ENCODE measurements around the gene TMEM81. TPM values are rescaled to one million over a fixed set of nuclear protein-coding genes. Genes with fewer than 3 reads are reported as not detected.

The TMEM81 gene
- total and polyA plus RNA-seq, 7 donors, result 0.92 to 3.6 (median 2.2) TPM; not detected in 1

DNA sequence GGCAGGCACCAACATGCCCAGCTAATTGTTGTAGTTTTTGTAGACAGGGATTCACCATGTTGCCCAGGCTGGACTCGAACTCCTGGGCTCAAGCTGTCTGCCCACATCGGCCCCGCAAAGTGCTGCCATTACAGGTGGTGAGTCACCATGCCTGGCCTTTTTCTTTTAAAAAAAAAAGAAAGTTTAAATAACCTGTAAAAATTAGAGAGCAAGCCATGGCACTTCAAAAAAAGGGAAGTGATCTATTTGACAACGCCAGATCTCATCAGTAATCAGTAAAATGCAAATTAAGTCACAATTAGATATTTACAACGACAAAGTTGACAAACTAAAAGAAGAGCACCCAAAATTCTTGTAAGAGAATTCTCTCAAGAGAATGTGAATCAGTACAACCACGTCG is 40.5 kb upstream of the TMEM81 start:
- DNase-seq, result no peak
- H3K27ac ChIP-seq, result no peak overlapping the region
- no peaks in the 10 kb centered on the region for H3K36me3 ChIP-seq
- H3K4me3 ChIP-seq, result no peak overlapping the region
- intact Hi-C loops (cut with DNase I), result loop anchor here (5.0 kb wide), 1 partner anchor 133 kb away; no protein-coding TSS in a partner anchor
- H3K27me3 ChIP-seq, result no peaks in the 10 kb centered on the region
- peaks cover 0 to 24% (median 18%) of the 10 kb centered on the region in 4 donors for H3K4me1 ChIP-seq
- TF ChIP-seq, protein P1, sequence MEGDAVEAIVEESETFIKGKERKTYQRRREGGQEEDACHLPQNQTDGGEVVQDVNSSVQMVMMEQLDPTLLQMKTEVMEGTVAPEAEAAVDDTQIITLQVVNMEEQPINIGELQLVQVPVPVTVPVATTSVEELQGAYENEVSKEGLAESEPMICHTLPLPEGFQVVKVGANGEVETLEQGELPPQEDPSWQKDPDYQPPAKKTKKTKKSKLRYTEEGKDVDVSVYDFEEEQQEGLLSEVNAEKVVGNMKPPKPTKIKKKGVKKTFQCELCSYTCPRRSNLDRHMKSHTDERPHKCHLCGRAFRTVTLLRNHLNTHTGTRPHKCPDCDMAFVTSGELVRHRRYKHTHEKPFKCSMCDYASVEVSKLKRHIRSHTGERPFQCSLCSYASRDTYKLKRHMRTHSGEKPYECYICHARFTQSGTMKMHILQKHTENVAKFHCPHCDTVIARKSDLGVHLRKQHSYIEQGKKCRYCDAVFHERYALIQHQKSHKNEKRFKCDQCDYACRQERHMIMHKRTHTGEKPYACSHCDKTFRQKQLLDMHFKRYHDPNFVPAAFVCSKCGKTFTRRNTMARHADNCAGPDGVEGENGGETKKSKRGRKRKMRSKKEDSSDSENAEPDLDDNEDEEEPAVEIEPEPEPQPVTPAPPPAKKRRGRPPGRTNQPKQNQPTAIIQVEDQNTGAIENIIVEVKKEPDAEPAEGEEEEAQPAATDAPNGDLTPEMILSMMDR (IDR thresholded peaks at IDR 0.05), result no peak
- TF ChIP-seq POLR2A (IDR thresholded peaks at IDR 0.05) (no peak), EP300 (IDR thresholded peaks at IDR 0.05) (no peak), POLR2AphosphoS5 (IDR thresholded peaks at IDR 0.05) (no peak)
- no peaks in the 10 kb centered on the region for H3K9me3 ChIP-seq
- 74 to 83% methylated on average over 7 of the region's 7 CpGs for WGBS, 2 donors

DNA sequence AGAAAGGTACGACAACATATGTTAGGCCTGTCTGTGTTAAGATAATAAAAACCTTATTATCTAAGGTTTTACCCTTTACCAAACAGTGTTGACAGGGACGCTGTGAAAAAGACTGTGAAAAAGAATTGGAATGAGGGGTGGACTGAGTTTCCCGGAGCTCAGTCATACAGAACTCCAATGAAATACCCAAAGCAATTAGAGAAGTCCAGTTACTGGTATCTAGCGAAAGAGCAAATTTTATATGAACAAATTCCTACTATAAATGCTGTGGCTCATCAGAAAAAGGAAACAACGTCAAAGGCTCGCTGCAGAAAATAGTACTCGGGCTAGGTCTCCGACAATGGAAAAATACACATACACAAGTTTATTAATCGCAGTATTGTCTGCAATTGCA is 38.2 kb upstream of the TMEM81 start:
- Histone ChIP-seq H3K4me1 (peaks cover 0 to 31% (median 23%) of the 10 kb centered on the region in 4 donors), H3K27me3 (no peaks in the 10 kb centered on the region), H3K4me3 (peak overlapping the region; percentile 80 to 95 (median 90)), H3K9me3 (no peaks in the 10 kb centered on the region), H3K36me3 (peaks cover 0 to 10% (median 0%) of the 10 kb centered on the region in 4 donors), H3K27ac (peak overlapping the region; percentile 88 to 93 (median 91))
- 6 to 16% methylated on average over 9 of the region's 9 CpGs for WGBS, 2 donors
- DNase-seq, result no peak
- TF ChIP-seq, protein P1 (IDR thresholded peaks at IDR 0.05), result no peak
- TF ChIP-seq POLR2A (IDR thresholded peaks at IDR 0.05), result no peak
- TF ChIP-seq EP300 (IDR thresholded peaks at IDR 0.05), result no peak
- TF ChIP-seq POLR2AphosphoS5 (IDR thresholded peaks at IDR 0.05), result no peak
- intact Hi-C loops (cut with DNase I), result loop anchor here (5.0 kb wide), 1 partner anchor 135 kb away; no protein-coding TSS in a partner anchor

DNA sequence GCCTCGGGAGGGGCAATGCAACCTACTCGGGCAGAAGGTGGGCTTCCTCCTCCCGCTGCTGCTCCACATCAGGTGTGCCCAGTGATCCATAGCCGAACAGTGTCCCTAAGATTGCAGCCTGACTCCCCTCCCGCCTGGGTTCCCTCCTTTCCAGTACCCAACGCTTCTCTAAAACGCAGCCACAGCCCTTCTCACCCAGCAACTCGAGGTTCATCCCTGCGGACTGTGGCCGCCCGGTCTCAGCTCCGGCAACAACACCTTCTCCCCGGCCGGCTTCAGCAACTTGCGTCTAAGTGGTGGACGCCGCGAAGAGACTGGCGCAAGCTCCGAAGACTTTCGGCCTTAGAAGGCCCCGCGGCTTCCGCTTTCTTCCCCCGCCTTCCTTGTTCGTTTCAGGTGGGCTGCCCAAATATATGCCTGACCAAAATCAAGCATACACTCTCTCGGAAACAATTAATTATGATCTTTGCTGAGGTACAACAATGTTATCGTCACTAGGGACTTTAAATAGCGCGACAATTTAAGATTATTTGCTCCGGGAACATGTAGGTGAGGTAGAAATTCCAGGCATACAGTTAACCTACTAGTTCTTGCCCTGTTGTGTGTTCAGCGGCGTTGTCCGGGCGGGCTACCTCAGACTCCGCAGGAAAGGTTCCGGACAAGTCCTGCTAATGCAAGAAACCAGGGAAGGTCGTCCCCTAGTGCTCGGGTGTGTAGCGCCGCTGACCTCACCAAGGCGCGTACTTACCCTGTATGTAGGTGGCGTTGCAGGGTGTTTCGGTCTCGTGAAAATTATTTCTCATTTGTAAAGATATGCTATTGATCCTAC is 37.6 kb upstream of the TMEM81 start, which contains the start of gene RBBP5:
Gene RBBP5, minus strand, starts transcription at position 319 of the 829 bp plus-strand sequence. Its CDS starts 105 bp downstream, at position 214.
- TF ChIP-seq, protein P1 (IDR thresholded peaks at IDR 0.05), result peak; percentile 49 to 68 (median 56)
- TF ChIP-seq POLR2AphosphoS5 (IDR thresholded peaks at IDR 0.05) (peak; percentile 78 to 96 (median 88)), POLR2A (IDR thresholded peaks at IDR 0.05) (peak; percentile 69 to 73), EP300 (IDR thresholded peaks at IDR 0.05) (no peak)
- Histone ChIP-seq H3K9me3 (no peaks in the 10 kb centered on the region), H3K36me3 (peaks cover 0 to 13% (median 0%) of the 10 kb centered on the region in 4 donors), H3K4me1 (peaks cover 0 to 31% (median 23%) of the 10 kb centered on the region in 4 donors), H3K4me3 (peak within 1 kb of the TSS; percentile 80 to 95 (median 90)), H3K27ac (peak within 1 kb of the TSS; percentile 88 to 93 (median 91)), H3K27me3 (no peaks in the 10 kb centered on the region)
- intact Hi-C loops (cut with DNase I), result loop anchor here (5.0 kb wide), 1 partner anchor 135 kb away; no protein-coding TSS in a partner anchor
- 0% methylated on average over 46 of the region's 46 CpGs for WGBS, 2 donors
- peak; percentile 97 for DNase-seq

DNA sequence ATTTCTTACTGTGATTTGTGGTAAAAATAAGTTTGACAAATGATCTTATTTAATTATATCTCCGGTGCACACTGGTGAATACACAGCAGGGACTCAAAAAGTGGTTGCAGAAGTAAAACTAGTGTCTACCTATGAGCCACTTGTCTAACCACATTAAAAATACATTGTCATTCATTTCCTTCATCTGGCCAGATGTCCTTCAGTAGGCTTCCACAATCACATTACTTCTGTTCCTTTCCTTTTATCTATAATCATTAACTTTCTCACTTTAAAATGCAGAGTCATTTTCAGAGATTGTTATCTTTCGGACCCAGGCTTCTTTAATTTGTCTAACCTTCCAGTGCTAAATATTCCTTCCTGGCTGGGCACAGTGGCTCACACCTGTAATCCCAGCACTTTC is 34.5 kb upstream of the TMEM81 start:
- Histone ChIP-seq H3K36me3 (peaks cover 0 to 33% (median 10%) of the 10 kb centered on the region in 4 donors), H3K4me3 (no peak overlapping the region), H3K27me3 (no peaks in the 10 kb centered on the region), H3K27ac (no peak overlapping the region), H3K4me1 (peaks cover 0 to 31% (median 23%) of the 10 kb centered on the region in 4 donors), H3K9me3 (no peaks in the 10 kb centered on the region)
- WGBS, 2 donors, result 61 to 63% methylated on average over 2 of the region's 2 CpGs
- no peak for DNase-seq
- intact Hi-C loops (cut with DNase I), result no loop called here
- no peak for TF ChIP-seq EP300 (IDR thresholded peaks at IDR 0.05)
- no peak for TF ChIP-seq POLR2A (IDR thresholded peaks at IDR 0.05)
- TF ChIP-seq, protein P1 (IDR thresholded peaks at IDR 0.05), result no peak
- no peak for TF ChIP-seq POLR2AphosphoS5 (IDR thresholded peaks at IDR 0.05)

Measured in sigmoid colon (tissue), 7 donors.